H1 (cell line): ENCODE measurements around the gene ADK.

Experiments used
- BRCA1 ChIP-seq: IDR thresholded peaks from 2 replicates; pipeline ENCODE4 v1.6.1; 2012; ENCODE audit warnings: low read depth, low read length, improper control_type of control experiment
- CEBPB ChIP-seq: IDR thresholded peaks from 2 replicates; pipeline ENCODE4 v1.6.1; 2012; ENCODE audit warnings: low read depth, low read length
- CHD1 ChIP-seq: IDR thresholded peaks from 2 replicates; pipeline ENCODE4 v1.6.1; 2012; ENCODE audit warnings: low read depth, low read length, improper control_type of control experiment
- CHD2 ChIP-seq: IDR thresholded peaks from 2 replicates; pipeline ENCODE4 v1.6.1; 2012; ENCODE audit warnings: low read length, improper control_type of control experiment
- CTCF ChIP-seq, 3 experiments: IDR thresholded peaks; 1 replicate in 2 of 3; 2 replicates in 1 of 3; pipeline versions ENCODE4 v1.5.1 to v1.6.1; 2011; ENCODE audit warnings: low read length in 3 of 3, mild to moderate bottlenecking in 3 of 3, inconsistent platforms in 2 of 3, low read depth in 1 of 3, moderate library complexity in 1 of 3; ENCODE audit not compliant: insufficient read depth in 1 of 3; ENCODE audit errors: control extremely low read depth in 1 of 3
- E2F6 ChIP-seq: IDR thresholded peaks from 2 replicates; pipeline ENCODE4 v1.6.1; 2012; ENCODE audit warnings: inconsistent platforms
- POLR2A ChIP-seq, 2 experiments: IDR thresholded peaks; 1 replicate in 1 of 2; 2 replicates in 1 of 2; pipeline ENCODE4 v1.6.1; 2011; ENCODE audit warnings: low read depth in 2 of 2, low read length in 2 of 2, mild to moderate bottlenecking in 2 of 2; ENCODE audit errors: control extremely low read depth in 1 of 2
- RNF2 ChIP-seq: fragments of 200-900, 300-1000 bp; sonication (generic); IDR thresholded peaks from 2 replicates; pipeline ENCODE4 v1.7.1; 2016; ENCODE audit warnings: borderline replicate concordance, low read depth, mild to moderate bottlenecking, antibody characterized with exemption, low read length; ENCODE audit not compliant: poor library complexity, severe bottlenecking; ENCODE audit errors: missing control alignments

- TF ChIP-seq BRCA1 (no peak), CHD2 (no peak), CTCF (IDR thresholded peaks at IDR 0.05; ENCODE audit: control extremely low read depth in 1 of 3, insufficient read depth in 1 of 3, low read depth in 1 of 3, low read length in 3 of 3) (no peak), CHD1 (no peak), CEBPB (no peak), RNF2 (no peak), POLR2A (IDR thresholded peaks at IDR 0.05; ENCODE audit: control extremely low read depth in 1 of 2, low read depth in 2 of 2, low read length in 2 of 2) (no peak), E2F6 (no peak)
Observed at GRCh38 chr10:74451127-74451829, 300.3 kb downstream of the ADK start.
